Uterus (tissue), 4 donors: Measurements from ENCODE around the gene CBLL2. TPM values are rescaled to one million over a fixed set of nuclear protein-coding genes. Genes with fewer than 3 reads are reported as not detected.

ENCODE experiments used
- DNase-seq, 2 donors: peaks; one replicate each; pipeline ENCODE4 v3.0.0-alpha.2; 2019 to 2020
- H3K27ac ChIP-seq, 2 donors: fragments of 200-600 bp; sonication (generic); 1 replicate in 1 of 2; 2 replicates in 1 of 2; pipeline ENCODE4 v1.5.1; 2016 to 2018
- H3K27me3 ChIP-seq, 2 donors: fragments of 200-600 bp; sonication (generic); one replicate each; pipeline ENCODE4 v1.5.1; 2018 to 2019; ENCODE audit warnings: control low read depth in 1 of 2
- H3K36me3 ChIP-seq, 2 donors: fragments of 200-600 bp; sonication (generic); one replicate each; pipeline ENCODE4 v1.5.1; 2019; ENCODE audit warnings: control low read depth in 1 of 2
- H3K4me1 ChIP-seq, 2 donors: fragments of 200-600 bp; sonication (generic); one replicate each; pipeline ENCODE4 v1.5.1; 2018 to 2019; ENCODE audit warnings: control low read depth in 1 of 2
- H3K4me3 ChIP-seq, 2 donors: fragments of 200-600 bp; sonication (generic); 1 replicate in 1 of 2; 2 replicates in 1 of 2; pipeline ENCODE4 v1.5.1; 2018 to 2019; ENCODE audit warnings: mild to moderate bottlenecking in 1 of 2
- H3K9me3 ChIP-seq, 2 donors: fragments of 200-600 bp; sonication (generic); one replicate each; pipeline ENCODE4 v1.5.1; 2019; ENCODE audit warnings: control low read depth in 1 of 2
- POLR2A ChIP-seq, 2 donors: fragments of 450-650 bp; IDR thresholded peaks; one replicate each; pipeline ENCODE4 v1.6.1; 2016; ENCODE audit warnings: antibody characterized with exemption in 2 of 2, mild to moderate bottlenecking in 1 of 2, moderate library complexity in 1 of 2
- intact Hi-C: fragments of 100-400 bp; cut with DNase I; formaldehyde crosslinking; loops from one replicate; pipeline ENCODE4 v1.15.1; 2023; ENCODE audit warnings: low total_unique reads
- total RNA-seq, 4 donors: library from RNA; depleted of rRNA in 3 of 4; stranded (reverse); fragments of >200 nt in 3 of 4; gene quantifications; one replicate each; pipeline versions ENCODE4 v1.1.0 to v1.2.4, GENCODE V29; 2014 to 2023
- TF ChIP-seq, protein P1 (sequence below), 4 experiments: fragments of 200-600 bp in 2 of 4; fragments of 450-650 bp in 2 of 4; sonication (generic) in 2 of 4; IDR thresholded peaks; one replicate each; pipeline ENCODE4 v1.5.1; 2016 to 2019; ENCODE audit warnings: antibody characterized with exemption in 4 of 4, mild to moderate bottlenecking in 2 of 4, moderate library complexity in 1 of 4
- donor health status: DM: yes; HTN: yes; CAD: no.

Gene CBLL2, protein sequence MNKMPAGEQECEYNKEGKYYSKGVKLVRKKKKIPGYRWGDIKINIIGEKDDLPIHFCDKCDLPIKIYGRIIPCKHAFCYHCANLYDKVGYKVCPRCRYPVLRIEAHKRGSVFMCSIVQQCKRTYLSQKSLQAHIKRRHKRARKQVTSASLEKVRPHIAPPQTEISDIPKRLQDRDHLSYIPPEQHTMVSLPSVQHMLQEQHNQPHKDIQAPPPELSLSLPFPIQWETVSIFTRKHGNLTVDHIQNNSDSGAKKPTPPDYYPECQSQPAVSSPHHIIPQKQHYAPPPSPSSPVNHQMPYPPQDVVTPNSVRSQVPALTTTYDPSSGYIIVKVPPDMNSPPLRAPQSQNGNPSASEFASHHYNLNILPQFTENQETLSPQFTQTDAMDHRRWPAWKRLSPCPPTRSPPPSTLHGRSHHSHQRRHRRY
- under 1 TPM in 1 of 4 donors, not detected in 3; 0.49 TPM for total RNA-seq

DNA sequence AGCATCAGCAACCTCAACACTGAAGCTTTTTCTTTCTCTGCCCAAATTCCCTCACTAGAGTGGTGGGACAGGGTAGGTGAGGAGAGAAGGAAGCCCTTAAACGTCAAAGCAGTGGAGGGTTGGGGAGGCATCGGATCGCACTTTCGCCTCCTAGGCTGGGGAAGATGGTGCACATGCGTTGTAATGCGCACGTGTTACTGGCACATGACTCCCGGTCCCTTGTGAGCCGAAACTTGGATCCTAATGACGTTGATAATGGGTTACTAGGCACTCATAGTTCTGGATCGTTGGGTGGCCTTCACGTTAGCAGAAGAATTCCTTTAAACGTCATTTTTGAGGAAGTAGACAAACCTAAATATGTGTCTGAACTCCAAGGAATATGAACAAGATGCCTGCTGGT, at the start of gene CBLL2:
CBLL2 (plus strand) TSS at position 301 of the 400 bp plus-strand sequence; CDS start at position 380, 79 bp downstream.
- no peak within 1 kb of the TSS for H3K27ac ChIP-seq
- no peaks in the 10 kb centered on the region for H3K27me3 ChIP-seq
- no peaks in the 10 kb centered on the region for H3K9me3 ChIP-seq
- TF ChIP-seq POLR2A (IDR thresholded peaks at IDR 0.05): no peak
- TF ChIP-seq, protein P1, sequence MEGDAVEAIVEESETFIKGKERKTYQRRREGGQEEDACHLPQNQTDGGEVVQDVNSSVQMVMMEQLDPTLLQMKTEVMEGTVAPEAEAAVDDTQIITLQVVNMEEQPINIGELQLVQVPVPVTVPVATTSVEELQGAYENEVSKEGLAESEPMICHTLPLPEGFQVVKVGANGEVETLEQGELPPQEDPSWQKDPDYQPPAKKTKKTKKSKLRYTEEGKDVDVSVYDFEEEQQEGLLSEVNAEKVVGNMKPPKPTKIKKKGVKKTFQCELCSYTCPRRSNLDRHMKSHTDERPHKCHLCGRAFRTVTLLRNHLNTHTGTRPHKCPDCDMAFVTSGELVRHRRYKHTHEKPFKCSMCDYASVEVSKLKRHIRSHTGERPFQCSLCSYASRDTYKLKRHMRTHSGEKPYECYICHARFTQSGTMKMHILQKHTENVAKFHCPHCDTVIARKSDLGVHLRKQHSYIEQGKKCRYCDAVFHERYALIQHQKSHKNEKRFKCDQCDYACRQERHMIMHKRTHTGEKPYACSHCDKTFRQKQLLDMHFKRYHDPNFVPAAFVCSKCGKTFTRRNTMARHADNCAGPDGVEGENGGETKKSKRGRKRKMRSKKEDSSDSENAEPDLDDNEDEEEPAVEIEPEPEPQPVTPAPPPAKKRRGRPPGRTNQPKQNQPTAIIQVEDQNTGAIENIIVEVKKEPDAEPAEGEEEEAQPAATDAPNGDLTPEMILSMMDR (IDR thresholded peaks at IDR 0.05): no peak
- no peak for DNase-seq
- no peaks in the 10 kb centered on the region for H3K36me3 ChIP-seq
- H3K4me3 ChIP-seq: no peak within 1 kb of the TSS
- no peaks in the 10 kb centered on the region for H3K4me1 ChIP-seq
- intact Hi-C loops: no loop called here

DNA sequence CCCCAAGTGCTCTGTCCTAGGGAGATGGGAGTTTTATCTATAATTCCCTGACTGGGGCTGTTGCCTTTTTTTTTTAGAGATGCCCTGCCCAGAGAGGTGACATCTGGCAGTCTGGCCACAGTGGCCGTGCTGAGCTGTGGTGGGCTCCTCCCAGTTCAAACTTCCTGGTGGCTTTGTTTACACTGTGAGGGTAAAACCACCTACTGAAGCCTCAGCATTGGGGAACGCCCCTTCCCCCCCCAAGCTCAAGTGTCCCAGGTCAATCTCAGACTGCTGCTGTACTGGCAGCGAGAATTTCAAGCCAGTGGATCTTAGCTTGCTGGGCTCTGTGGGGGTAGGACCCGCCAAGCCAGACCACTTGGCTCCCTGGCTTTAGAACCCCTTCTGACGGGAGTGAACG, 38.3 kb upstream of the CBLL2 start:
- Histone ChIP-seq H3K27me3 (no peaks in the 10 kb centered on the region), H3K9me3 (no peaks in the 10 kb centered on the region), H3K36me3 (no peaks in the 10 kb centered on the region), H3K4me1 (no peaks in the 10 kb centered on the region), H3K27ac (no peak overlapping the region), H3K4me3 (no peak overlapping the region)
- intact Hi-C loops: no loop called here
- TF ChIP-seq POLR2A (IDR thresholded peaks at IDR 0.05): no peak
- TF ChIP-seq, protein P1 (IDR thresholded peaks at IDR 0.05): no peak
- no peak for DNase-seq

DNA sequence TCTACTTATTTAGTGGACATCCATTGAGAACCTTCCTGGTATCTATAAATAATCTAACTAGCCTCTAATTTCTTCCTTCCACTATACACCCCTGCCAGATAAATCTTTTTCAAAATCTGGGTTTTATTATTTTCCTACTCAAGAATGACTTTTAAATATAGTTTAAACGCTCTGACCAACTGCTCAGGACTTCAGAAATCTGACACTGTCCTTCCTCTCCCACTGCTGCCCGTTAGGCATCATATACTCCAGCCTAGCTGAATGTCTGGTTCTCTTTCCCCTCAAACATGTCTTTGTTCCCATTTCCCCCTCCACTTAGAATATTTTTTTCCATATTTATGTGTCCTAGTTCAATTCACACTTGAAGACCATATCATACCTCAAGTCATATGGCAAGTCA, 35.2 kb upstream of the CBLL2 start:
- Histone ChIP-seq H3K4me3 (no peak overlapping the region), H3K9me3 (no peaks in the 10 kb centered on the region), H3K36me3 (no peaks in the 10 kb centered on the region), H3K27ac (no peak overlapping the region), H3K4me1 (no peaks in the 10 kb centered on the region), H3K27me3 (no peaks in the 10 kb centered on the region)
- DNase-seq: no peak
- TF ChIP-seq, protein P1 (IDR thresholded peaks at IDR 0.05): no peak
- no peak for TF ChIP-seq POLR2A (IDR thresholded peaks at IDR 0.05)
- intact Hi-C loops: no loop called here

DNA sequence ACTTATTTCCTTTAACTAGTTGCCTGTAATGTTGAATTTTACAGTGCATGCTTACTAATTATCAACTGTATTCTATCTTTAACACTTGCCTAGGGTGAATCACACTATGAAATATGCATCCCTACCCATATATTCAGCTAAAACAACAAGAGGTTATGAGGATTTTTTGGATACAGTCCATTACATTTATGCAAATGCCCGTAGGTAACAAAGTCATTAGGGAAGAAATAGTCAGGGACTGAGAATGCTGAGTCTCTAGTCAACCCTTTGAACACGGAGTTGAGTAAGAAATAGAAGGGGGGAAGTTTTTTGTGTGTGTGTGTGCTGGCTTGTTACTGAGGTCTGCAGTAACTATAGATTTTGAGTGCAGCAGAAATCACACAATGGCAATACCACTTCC, 26.1 kb upstream of the CBLL2 start:
- TF ChIP-seq POLR2A (IDR thresholded peaks at IDR 0.05): no peak
- TF ChIP-seq, protein P1 (IDR thresholded peaks at IDR 0.05): no peak
- no peaks in the 10 kb centered on the region for H3K9me3 ChIP-seq
- no peaks in the 10 kb centered on the region for H3K27me3 ChIP-seq
- H3K4me3 ChIP-seq: no peak overlapping the region
- H3K4me1 ChIP-seq: no peaks in the 10 kb centered on the region
- DNase-seq: no peak
- no peaks in the 10 kb centered on the region for H3K36me3 ChIP-seq
- intact Hi-C loops: no loop called here
- no peak overlapping the region for H3K27ac ChIP-seq

DNA sequence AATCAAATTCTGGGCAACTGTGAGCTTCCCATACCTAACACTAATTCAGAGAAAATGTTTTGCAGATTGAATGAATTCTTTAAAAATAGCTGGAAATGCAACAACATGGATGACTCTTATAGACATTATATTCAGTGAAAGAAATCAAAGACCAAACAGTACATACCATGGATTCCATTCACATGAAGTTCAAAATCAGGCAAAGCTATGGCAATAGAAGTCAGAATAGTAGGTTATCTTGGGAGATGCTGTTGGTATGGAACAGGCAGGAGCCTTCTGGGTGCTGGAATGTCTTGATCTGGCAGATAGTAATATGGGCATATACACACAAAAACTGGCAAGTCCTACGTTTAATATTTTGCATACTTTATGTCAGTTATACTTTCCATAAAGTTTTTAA, 25.5 kb upstream of the CBLL2 start:
- no peak overlapping the region for H3K4me3 ChIP-seq
- TF ChIP-seq POLR2A (IDR thresholded peaks at IDR 0.05): no peak
- TF ChIP-seq, protein P1 (IDR thresholded peaks at IDR 0.05): no peak

More for the DNA sequence above, 25.5 kb upstream of the CBLL2 start:
- DNase-seq: no peak
- intact Hi-C loops: no loop called here
- Histone ChIP-seq H3K4me1 (no peaks in the 10 kb centered on the region), H3K27me3 (no peaks in the 10 kb centered on the region), H3K36me3 (no peaks in the 10 kb centered on the region), H3K9me3 (no peaks in the 10 kb centered on the region), H3K27ac (no peak overlapping the region)
